Astrocyte (in vitro differentiated cells and primary cell): Measurements from ENCODE around the gene ADAMTS10.

Source experiments
- EZH2 ChIP-seq: IDR thresholded peaks from 2 replicates; pipeline ENCODE4 v1.6.1; 2012; ENCODE audit warnings: mild to moderate bottlenecking, low read length, inconsistent platforms; ENCODE audit not compliant: insufficient read depth
- TF ChIP-seq, protein P1 (sequence below): IDR thresholded peaks from 2 replicates; pipeline ENCODE4 v1.5.1; 2011; ENCODE audit warnings: low read depth, mild to moderate bottlenecking, inconsistent platforms, low read length, moderate library complexity; ENCODE audit not compliant: insufficient read depth

DNA sequence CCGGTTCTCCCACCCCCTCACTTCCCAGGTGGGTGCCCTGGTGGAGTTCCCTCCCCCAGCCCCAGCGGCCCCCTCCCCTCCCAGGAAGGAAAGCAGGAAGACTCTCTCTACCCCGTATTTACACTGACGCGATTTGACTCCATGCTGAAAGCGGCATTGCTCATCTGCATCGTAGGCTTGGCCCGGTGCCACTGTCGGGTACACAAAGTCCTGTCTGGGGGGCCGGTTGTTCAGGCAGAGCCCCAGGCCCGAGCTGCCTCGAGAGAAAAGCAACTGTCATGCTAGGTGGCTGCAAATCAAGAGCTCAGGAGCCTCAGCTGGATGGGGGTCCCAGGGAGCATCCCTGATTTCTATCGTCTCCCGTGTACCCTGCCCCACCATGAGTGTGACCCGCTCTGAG, 14.9 kb downstream of the ADAMTS10 start:
- TF ChIP-seq, protein P1, sequence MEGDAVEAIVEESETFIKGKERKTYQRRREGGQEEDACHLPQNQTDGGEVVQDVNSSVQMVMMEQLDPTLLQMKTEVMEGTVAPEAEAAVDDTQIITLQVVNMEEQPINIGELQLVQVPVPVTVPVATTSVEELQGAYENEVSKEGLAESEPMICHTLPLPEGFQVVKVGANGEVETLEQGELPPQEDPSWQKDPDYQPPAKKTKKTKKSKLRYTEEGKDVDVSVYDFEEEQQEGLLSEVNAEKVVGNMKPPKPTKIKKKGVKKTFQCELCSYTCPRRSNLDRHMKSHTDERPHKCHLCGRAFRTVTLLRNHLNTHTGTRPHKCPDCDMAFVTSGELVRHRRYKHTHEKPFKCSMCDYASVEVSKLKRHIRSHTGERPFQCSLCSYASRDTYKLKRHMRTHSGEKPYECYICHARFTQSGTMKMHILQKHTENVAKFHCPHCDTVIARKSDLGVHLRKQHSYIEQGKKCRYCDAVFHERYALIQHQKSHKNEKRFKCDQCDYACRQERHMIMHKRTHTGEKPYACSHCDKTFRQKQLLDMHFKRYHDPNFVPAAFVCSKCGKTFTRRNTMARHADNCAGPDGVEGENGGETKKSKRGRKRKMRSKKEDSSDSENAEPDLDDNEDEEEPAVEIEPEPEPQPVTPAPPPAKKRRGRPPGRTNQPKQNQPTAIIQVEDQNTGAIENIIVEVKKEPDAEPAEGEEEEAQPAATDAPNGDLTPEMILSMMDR = no peak
- TF ChIP-seq EZH2 = no peak
